VCaP (cell line): Measurements from ENCODE around the gene HRG.
"Not testable (repeated sequence)": the region's sequence is repeated elsewhere in the genome, so short reads cannot be mapped to it uniquely, and the experiment has no call there.

Experiments
- H3K27ac ChIP-seq: fragments of 450-650 bp; 2 replicates; pipeline ENCODE4 v1.5.1; 2017
- TF ChIP-seq, protein P1 (sequence below): fragments of 450-650 bp; conservative IDR thresholded peaks from 2 replicates; pipeline ENCODE4 v1.5.1; 2017; ENCODE audit warnings: mild to moderate bottlenecking, moderate library complexity

HRG gene

GRCh38 chr3:186700267-186700666 is 34.5 kb downstream of the HRG start:
- TF ChIP-seq, protein P1, sequence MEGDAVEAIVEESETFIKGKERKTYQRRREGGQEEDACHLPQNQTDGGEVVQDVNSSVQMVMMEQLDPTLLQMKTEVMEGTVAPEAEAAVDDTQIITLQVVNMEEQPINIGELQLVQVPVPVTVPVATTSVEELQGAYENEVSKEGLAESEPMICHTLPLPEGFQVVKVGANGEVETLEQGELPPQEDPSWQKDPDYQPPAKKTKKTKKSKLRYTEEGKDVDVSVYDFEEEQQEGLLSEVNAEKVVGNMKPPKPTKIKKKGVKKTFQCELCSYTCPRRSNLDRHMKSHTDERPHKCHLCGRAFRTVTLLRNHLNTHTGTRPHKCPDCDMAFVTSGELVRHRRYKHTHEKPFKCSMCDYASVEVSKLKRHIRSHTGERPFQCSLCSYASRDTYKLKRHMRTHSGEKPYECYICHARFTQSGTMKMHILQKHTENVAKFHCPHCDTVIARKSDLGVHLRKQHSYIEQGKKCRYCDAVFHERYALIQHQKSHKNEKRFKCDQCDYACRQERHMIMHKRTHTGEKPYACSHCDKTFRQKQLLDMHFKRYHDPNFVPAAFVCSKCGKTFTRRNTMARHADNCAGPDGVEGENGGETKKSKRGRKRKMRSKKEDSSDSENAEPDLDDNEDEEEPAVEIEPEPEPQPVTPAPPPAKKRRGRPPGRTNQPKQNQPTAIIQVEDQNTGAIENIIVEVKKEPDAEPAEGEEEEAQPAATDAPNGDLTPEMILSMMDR = no peak
- no peak overlapping the region for H3K27ac ChIP-seq

DNA sequence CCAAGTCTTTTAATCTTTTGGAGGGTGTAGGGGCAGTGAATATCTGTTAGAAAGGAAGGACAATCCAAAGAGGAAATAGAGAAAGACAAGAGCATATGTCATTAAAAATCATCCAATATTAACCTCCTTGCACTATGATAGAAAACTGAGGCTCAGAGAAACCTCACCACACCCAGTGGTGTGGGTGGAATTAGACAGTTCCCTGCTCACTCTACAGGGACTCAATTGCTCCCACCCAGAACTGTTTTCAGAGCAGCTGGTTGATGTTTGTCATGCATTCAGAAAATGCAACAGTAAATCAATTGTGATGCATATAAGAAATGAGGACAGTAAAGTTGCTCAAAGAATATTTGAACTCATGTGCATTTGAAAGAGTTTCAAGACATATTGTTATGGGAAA is 36.6 kb downstream of the HRG start:
- not testable (repeated sequence) for H3K27ac ChIP-seq

- TF ChIP-seq, protein P1 = no peak
- H3K27ac ChIP-seq = no peak overlapping the region
Measured at GRCh38 chr3:186705882-186706780, 40.3 kb downstream of the HRG start.

GRCh38 chr3:186708983-186709679 is 43.3 kb downstream of the HRG start:
- no peak overlapping the region for H3K27ac ChIP-seq
- TF ChIP-seq, protein P1 = no peak

- H3K27ac ChIP-seq = not testable (repeated sequence)
Measured at GRCh38 chr3:186710694-186711093, 44.9 kb downstream of the HRG start.

- H3K27ac ChIP-seq = no peak overlapping the region
- TF ChIP-seq, protein P1 = no peak
Measured at GRCh38 chr3:186713499-186713898, 47.7 kb downstream of the HRG start.

DNA sequence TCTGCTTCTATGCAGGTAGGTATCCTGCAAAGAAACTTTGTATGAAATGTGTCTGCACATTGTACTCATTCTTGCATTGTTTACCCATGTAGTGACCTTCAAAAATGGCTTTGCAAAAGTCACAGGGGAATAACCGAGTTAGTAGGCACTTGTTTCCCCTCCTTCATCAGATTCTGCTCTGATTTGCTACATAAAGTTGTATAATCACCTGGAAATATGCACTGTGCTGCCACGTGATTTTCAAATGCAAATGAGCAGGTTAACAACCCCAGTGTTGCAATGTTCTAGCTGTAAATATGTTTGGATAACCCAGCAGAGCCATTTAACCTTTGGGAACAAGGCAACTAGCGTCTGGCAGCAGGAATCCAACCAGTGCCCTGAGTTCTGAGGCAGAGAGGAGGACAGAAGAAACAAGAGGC is 51.2 kb downstream of the HRG start, which contains the start of gene KNG1:
KNG1 (plus strand) TSS at position 321 of the 419 bp plus-strand sequence. CDS start 184 bp downstream, outside the sequence.
- no peak within 1 kb of the TSS for H3K27ac ChIP-seq
- TF ChIP-seq, protein P1 = no peak

DNA sequence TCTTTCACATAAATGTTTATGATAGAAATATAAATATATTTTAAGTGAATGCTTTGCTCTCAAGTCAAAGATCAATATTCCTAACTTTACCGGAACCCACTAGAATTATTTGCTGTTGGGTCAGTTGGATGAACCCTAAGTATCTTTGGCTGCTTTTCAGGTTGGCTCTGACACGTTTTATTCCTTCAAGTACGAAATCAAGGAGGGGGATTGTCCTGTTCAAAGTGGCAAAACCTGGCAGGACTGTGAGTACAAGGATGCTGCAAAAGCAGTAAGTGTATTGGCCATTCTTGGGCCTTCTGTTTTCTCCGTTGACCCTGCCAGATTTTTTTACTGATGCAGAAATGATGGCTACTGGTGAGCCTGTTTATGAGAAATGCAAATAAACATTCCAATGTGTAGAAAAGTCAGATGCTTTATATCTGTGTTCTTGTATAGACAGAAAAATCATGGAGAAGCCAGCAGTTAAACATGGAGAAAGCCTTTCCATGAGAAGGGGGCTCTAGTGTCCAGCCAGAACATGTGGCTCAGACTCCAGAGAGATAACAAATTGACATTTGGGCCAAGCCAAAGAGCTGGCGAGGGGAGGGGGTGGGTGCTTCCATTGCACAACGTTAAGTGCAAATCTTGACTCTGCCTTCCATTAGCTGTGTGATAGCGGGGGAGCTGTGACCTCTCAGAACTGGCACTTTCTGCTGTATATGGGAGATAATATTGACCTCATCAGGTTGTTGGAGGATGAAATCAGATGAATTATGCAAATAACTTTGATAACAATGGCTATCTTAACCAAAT is 54.3 kb downstream of the HRG start:
- TF ChIP-seq, protein P1 = no peak
- H3K27ac ChIP-seq = peak overlapping the region; percentile 36; the same call in 1 of the 2 replicates
